ENCODE measurements around the gene CHI3L2. TPM values are rescaled to one million over a fixed set of nuclear protein-coding genes. Genes with fewer than 3 reads are reported as not detected.
"Not testable (repeated sequence)": the region's sequence is repeated elsewhere in the genome, so short reads cannot be mapped to it uniquely, and the experiment has no call there.

CHI3L2 gene
- total RNA-seq, 1 donor, result 6.2 TPM

GRCh38 chr1:111214884-111215283 is 12.6 kb upstream of the CHI3L2 start:
- H3K4me3 ChIP-seq (ENCODE audit: low read depth, low read length), result no peak overlapping the region
- TF ChIP-seq CTCF (IDR thresholded peaks at IDR 0.05; ENCODE audit: insufficient read depth, low read length), result no peak
- DNase-seq (ENCODE audit: low read depth), result no peak

- not testable (repeated sequence) for DNase-seq (ENCODE audit: low read depth)
Observed at GRCh38 chr1:111215285-111215684, 12.2 kb upstream of the CHI3L2 start.

GRCh38 chr1:111216751-111217150 is 10.8 kb upstream of the CHI3L2 start:
- no peak for DNase-seq (ENCODE audit: low read depth)
- H3K4me3 ChIP-seq (ENCODE audit: low read depth, low read length), result no peak overlapping the region
- TF ChIP-seq CTCF (IDR thresholded peaks at IDR 0.05; ENCODE audit: insufficient read depth, low read length), result no peak

More at GRCh38 chr1:111215285-111215684, 12.2 kb upstream of the CHI3L2 start:
- H3K4me3 ChIP-seq (ENCODE audit: low read depth, low read length), result not testable (repeated sequence)

- no peak overlapping the region for H3K4me3 ChIP-seq (ENCODE audit: low read depth, low read length)
- no peak for DNase-seq (ENCODE audit: low read depth)
- TF ChIP-seq CTCF (IDR thresholded peaks at IDR 0.05; ENCODE audit: insufficient read depth, low read length), result no peak
Observed at GRCh38 chr1:111217183-111217910, 10.2 kb upstream of the CHI3L2 start.

GRCh38 chr1:111218701-111219556 is 8.6 kb upstream of the CHI3L2 start:
- no peak for TF ChIP-seq CTCF (IDR thresholded peaks at IDR 0.05; ENCODE audit: insufficient read depth, low read length)
- no peak for DNase-seq (ENCODE audit: low read depth)
- no peak overlapping the region for H3K4me3 ChIP-seq (ENCODE audit: low read depth, low read length)

- DNase-seq (ENCODE audit: low read depth), result no peak
- no peak for TF ChIP-seq CTCF (IDR thresholded peaks at IDR 0.05; ENCODE audit: insufficient read depth, low read length)
- H3K4me3 ChIP-seq (ENCODE audit: low read depth, low read length), result no peak overlapping the region
Observed at GRCh38 chr1:111219557-111220286, 7.8 kb upstream of the CHI3L2 start.

All from fibroblast of the aortic adventitia (primary cell).